Adipose tissue (tissue), 3 donors: Measurements from ENCODE around the gene FOXC1. TPM values are rescaled to one million over a fixed set of nuclear protein-coding genes. Genes with fewer than 3 reads are reported as not detected.

Source experiments
- H3K27ac ChIP-seq: one replicate; pipeline ENCODE4 v1.5.1; 2013; ENCODE audit warnings: low read depth, low read length
- WGBS, 3 donors: extraction: QIAGEN DNeasy Blood & Tissue Kit; methylation state at CpG; one replicate each; pipeline ENCODE4 v1.1.7; 2013; 5-methylcytosine and 5-hydroxymethylcytosine counted together
- polyA plus RNA-seq, 3 donors: library from polyadenylated mRNA; stranded (reverse); fragments of 200-250 nt; gene quantifications; one replicate each; pipeline ENCODE4 v1.2.3, GENCODE V29; 2013
- donor health status: healthy with polysubstance abuse.
- donor health status: Bipolar disorder and iron deficiency.
- donor health status: healthy.

FOXC1 gene
- polyA plus RNA-seq, 3 donors = 0.64 to 7.3 (median 5.5) TPM

- H3K27ac ChIP-seq = no peak overlapping the region
- WGBS, 3 donors = 78 to 83% (median 78%) methylated on average over 10 of the region's 10 CpGs
Measured at GRCh38 chr6:1627827-1628560, 18.3 kb downstream of the FOXC1 start.

- 85 to 94% (median 91%) methylated on average over 14 of the region's 14 CpGs for WGBS, 3 donors
- no peak overlapping the region for H3K27ac ChIP-seq
Measured at GRCh38 chr6:1629316-1629715, 19.6 kb downstream of the FOXC1 start.

- H3K27ac ChIP-seq = no peak overlapping the region
- 89 to 94% (median 93%) methylated on average over 10 of the region's 10 CpGs for WGBS, 3 donors
Measured at GRCh38 chr6:1630212-1630770, 20.6 kb downstream of the FOXC1 start.

DNA sequence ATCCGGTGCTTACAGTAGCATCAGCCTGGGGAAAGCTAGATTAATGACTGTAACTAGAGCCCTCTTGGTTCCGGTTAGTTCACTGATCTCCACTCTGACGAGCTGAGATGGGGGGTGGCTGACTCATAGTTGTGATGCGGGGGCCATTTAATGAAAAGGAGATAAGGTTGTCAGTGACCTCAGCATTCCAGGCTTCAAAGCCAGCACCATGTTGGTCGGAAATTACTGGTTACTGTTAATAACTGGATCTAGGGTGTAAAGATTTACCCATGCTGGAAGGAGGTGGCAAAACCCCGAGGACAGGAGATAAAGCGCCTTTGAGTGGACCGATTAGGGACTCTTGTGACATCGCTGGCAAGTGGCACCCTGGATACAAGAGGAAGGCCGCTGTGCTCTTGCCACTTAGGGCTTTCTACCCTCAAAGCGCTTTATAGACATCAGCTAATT, 21.1 kb downstream of the FOXC1 start:
- H3K27ac ChIP-seq = no peak overlapping the region
- WGBS, 3 donors = 77 to 93% (median 90%) methylated on average over 11 of the region's 11 CpGs

GRCh38 chr6:1631251-1631650, 21.5 kb downstream of the FOXC1 start:
- no peak overlapping the region for H3K27ac ChIP-seq
- WGBS, 3 donors = 86 to 94% (median 90%) methylated on average over 4 of the region's 4 CpGs

DNA sequence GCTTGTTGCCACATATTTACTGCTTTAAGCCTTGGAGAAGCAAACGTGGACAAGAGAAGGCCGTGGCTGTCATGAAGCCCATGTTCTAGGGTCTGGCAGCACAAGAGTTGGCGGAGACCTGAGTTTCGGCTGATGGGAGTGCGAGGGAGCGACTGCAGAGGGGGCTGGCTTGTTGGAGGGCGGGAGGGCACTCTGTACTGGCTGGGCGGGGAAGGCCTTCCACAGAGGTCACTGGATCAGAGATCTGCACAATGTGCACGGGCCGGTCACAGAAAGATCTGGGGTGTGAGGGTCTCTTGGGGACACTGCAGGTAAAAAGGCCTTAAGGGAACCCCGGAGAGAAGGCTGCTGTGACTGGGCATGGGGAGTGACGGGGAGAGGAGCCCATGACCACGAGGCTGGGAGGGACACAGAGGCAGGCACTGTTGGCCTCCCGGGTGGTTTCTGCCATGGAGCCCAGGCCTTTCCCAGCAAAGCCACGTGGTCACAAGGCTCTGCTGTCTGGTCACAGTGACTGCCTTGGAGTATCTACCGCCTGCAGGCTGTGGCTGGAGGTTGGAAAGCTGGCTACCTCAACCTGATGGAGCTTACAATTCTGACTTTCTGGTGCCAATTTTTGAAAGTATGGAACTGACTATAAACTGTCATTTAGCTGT, 23.8 kb downstream of the FOXC1 start:
- H3K27ac ChIP-seq = no peak overlapping the region
- 94 to 96% (median 95%) methylated on average over 16 of the region's 16 CpGs for WGBS, 3 donors

DNA sequence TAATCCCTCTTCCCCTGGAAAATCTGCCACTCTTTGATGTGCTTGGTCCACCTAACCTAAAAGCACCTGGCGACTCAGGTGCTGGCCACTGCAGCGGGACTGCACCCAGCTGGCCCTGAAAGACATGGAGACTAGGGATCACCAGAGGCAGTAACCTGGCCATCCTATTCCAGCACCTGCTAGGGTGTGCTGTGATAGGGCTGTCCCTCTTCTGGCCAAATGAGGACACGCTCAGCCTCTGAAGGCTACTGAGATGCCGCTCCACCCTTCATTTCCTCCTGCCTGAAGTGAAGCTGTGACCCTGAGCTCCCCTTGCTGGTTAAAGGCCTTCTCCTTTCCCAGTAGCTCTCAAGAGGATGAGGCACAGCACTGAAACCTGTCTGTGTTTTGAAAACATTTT, 24.4 kb downstream of the FOXC1 start:
- 87 to 93% (median 93%) methylated on average over 4 of the region's 4 CpGs for WGBS, 3 donors
- no peak overlapping the region for H3K27ac ChIP-seq

DNA sequence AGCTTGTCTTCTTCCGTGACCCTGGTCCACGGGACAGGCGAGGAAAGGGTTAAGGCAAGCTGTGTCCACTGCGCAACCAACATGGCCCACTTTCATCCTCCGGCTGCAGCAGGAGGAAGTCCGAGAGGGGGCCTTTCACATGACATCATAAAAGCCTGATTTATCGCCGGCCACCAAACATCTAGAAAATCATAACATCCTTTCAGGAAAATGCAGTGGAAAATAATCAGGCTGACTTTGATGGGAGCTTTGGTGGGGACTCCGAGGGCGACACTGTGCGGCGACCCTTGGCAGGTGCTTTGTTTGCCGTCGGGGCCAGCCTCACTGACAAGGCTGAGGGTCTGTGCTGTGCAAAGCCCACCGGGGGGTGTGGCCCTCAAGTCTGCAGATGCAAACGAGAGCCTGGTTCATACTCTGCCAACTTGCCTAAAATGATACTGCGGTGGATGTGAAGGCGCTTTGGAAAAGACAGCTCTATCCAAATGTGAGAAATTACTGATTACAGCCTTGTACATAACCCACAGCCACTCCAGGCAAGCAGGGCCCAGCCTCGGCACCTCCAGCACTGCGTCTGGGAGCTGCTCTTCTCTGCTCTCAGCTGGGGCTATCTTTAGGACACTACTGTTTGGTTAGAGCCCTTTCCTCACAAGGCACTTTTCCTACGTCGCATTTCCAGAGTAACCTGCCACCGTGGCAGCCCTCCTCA, 25.7 kb downstream of the FOXC1 start:
- WGBS, 3 donors = 58 to 81% (median 69%) methylated on average over 23 of the region's 23 CpGs
- H3K27ac ChIP-seq = no peak overlapping the region

GRCh38 chr6:1636272-1636825, 26.6 kb downstream of the FOXC1 start:
- no peak overlapping the region for H3K27ac ChIP-seq
- 94 to 96% (median 95%) methylated on average over 9 of the region's 9 CpGs for WGBS, 3 donors

DNA sequence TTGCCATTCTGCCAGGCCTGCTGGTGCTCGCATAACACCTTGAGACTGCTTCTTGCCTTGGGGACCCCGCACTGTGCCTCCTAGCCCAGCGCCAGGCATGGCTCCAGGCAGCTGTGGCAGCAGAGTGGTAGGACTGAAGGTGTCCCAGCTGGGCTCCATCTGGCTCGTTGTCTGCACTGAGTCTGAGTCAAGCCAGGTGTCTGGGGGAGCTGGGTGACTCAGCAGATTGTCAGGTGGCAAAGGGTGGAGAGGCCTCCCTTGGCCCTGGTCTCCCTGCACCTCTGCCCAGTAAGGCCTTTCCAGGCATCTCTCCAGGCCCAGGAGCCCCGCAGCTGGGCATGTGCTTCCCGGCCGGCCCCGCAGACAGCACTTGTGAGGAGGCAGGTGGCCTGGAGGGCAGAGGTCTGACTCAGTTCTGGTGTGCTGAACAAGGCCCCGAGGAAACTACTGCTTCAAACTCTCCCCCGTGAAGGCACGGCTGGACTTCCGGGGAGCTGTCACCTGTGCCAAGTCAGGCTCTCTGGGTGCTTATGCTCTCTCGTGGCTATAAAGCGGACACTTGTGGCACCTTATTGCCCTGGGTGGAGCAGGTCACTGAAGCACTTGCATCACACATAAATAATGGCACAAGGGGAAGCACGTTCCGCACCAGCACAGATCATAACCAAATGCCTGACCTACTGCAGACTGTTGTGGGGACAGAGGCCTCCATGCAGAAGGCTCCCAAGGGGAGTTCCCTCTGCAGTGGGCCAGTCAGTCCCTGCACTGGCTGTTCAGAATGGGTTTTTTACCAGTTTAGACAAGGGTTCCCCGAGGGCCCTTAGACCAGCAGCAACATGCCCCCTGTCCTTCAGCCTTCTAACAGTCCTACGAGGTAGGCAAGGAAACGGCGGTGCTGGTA, 27.5 kb downstream of the FOXC1 start:
- no peak overlapping the region for H3K27ac ChIP-seq
- WGBS, 3 donors = 91 to 92% (median 92%) methylated on average over 20 of the region's 20 CpGs

- WGBS, 3 donors = 88 to 94% (median 92%) methylated on average over 9 of the region's 9 CpGs
- no peak overlapping the region for H3K27ac ChIP-seq
Measured at GRCh38 chr6:1639430-1639829, 29.7 kb downstream of the FOXC1 start.

DNA sequence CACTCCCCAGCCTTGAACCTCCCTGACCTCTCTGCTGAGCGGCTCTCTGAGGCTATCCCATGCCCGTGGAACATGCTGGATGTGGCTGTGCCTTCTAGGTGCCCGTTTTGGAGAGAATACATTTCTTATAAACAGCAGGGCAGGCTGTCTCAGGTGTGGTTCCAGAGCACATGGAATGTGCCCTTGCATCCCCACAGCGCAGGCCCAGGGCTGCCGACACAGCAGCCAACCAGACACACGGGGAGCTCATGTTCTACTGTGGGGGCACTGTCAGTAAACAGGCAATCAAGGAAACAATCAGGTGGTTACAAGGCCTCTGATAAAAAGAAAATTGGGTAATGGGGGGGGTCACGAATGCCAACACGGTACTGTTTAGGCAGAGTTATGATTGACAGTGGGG, 30.8 kb downstream of the FOXC1 start:
- WGBS, 3 donors = 72 to 89% (median 89%) methylated on average over 8 of the region's 8 CpGs
- no peak overlapping the region for H3K27ac ChIP-seq

- WGBS, 3 donors = 53 to 87% (median 76%) methylated on average over 12 of the region's 12 CpGs
Measured at GRCh38 chr6:1641343-1641885, 31.7 kb downstream of the FOXC1 start.

DNA sequence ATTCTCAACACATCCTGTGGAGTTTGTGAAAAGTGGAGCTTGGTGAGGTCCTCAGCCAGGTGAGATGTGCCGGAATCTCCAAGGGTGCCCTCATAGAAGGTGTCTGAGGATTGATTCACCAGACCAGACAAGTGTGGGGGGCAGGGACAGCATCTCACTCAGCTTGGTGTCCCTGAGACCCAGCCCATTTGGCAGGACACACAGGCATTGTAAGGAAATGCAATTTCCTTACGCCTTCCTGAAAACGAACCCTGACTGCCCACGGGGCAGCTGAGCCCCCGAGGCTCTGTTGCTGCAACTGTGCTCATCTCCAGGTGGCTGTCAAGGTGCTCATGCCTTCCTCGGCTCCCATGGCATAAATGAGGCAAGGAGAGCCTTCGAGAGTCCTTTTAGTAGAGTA, 33.4 kb downstream of the FOXC1 start:
- no peak overlapping the region for H3K27ac ChIP-seq
- 49 to 66% (median 57%) methylated on average over 7 of the region's 7 CpGs for WGBS, 3 donors

More at GRCh38 chr6:1641343-1641885, 31.7 kb downstream of the FOXC1 start:
- no peak overlapping the region for H3K27ac ChIP-seq

GRCh38 chr6:1643830-1644445, 34.2 kb downstream of the FOXC1 start:
- H3K27ac ChIP-seq = no peak overlapping the region
- 87 to 90% (median 89%) methylated on average over 18 of the region's 18 CpGs for WGBS, 3 donors

DNA sequence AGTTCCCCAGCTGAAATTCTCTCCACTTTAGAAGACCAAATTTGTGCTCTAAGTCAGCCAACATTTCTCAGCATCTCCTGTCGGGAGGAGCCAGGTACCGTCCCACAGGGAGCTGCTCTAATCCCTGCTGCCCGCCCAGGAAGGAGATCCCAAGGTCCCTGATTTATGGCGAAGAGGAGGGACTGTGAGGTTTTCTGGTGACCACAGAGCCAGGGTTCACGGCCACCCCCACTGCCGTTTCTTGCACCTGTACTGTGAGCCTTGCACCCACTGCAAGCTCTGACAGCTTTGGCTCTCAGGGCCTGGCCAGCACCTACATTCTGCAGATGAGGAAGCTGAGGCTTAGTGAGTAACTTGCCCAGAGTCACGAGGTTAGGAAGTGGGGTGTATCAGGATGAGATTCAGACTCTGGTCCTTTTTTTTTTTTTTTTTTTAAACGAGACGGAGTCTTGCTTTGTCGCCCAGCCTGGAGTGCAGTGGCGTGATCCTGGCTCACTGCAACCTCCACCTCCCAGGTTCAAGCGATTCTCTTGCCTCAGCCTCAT, 34.9 kb downstream of the FOXC1 start:
- H3K27ac ChIP-seq = no peak overlapping the region
- WGBS, 3 donors = 71 to 93% (median 74%) methylated on average over 12 of the region's 12 CpGs
